Measurements from ENCODE around the gene SLC6A2.

The SLC6A2 gene

DNA sequence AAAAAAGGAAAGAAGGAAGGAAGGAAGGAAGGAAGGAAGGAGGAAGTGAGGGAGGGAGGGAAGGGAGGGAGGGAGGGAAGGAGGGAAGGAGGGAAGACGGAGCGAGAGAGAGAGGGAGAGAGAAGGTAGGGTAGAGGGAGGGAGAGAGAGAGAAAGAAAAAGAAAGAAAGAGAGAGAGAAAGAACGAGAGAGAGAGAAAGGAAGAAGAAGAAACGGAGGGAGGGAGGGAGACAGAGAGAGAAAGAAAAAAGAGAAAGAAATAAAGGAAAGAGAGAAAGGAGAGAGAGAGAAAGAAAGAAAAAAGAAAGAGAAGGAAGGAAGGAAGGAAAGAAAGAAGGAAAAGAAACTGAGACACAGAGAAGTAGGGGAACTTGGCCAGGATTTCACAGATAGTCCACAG lies 8.4 kb upstream of the SLC6A2 start:
- no peak overlapping the region for H3K4me3 ChIP-seq (ENCODE audit: low read depth, low read length)
- no peak for TF ChIP-seq CTCF (IDR thresholded peaks at IDR 0.05; ENCODE audit: low read depth, low read length, missing control alignments)
- DNase-seq (ENCODE audit: low read depth), result no peak

GRCh38 chr16:55647798-55648197 lies 8.0 kb upstream of the SLC6A2 start:
- TF ChIP-seq CTCF (IDR thresholded peaks at IDR 0.05; ENCODE audit: low read depth, low read length, missing control alignments), result no peak
- no peak for DNase-seq (ENCODE audit: low read depth)
- H3K4me3 ChIP-seq (ENCODE audit: low read depth, low read length), result no peak overlapping the region

GRCh38 chr16:55651841-55652824 lies 3.7 kb upstream of the SLC6A2 start:
- no peak overlapping the region for H3K4me3 ChIP-seq (ENCODE audit: low read depth, low read length)
- no peak for TF ChIP-seq CTCF (IDR thresholded peaks at IDR 0.05; ENCODE audit: low read depth, low read length, missing control alignments)
- DNase-seq (ENCODE audit: low read depth), result no peak

- no peak for TF ChIP-seq CTCF (IDR thresholded peaks at IDR 0.05; ENCODE audit: low read depth, low read length, missing control alignments)
- H3K4me3 ChIP-seq (ENCODE audit: low read depth, low read length), result no peak overlapping the region
- DNase-seq (ENCODE audit: low read depth), result no peak
These were observed 2.7 kb upstream of the SLC6A2 start for GRCh38 chr16:55653106-55653505.

GRCh38 chr16:55655381-55655896 lies 349 bp upstream of the SLC6A2 start:
- TF ChIP-seq CTCF (IDR thresholded peaks at IDR 0.05; ENCODE audit: low read depth, low read length, missing control alignments), result no peak
- DNase-seq (ENCODE audit: low read depth), result no peak
- no peak overlapping the region for H3K4me3 ChIP-seq (ENCODE audit: low read depth, low read length)

DNA sequence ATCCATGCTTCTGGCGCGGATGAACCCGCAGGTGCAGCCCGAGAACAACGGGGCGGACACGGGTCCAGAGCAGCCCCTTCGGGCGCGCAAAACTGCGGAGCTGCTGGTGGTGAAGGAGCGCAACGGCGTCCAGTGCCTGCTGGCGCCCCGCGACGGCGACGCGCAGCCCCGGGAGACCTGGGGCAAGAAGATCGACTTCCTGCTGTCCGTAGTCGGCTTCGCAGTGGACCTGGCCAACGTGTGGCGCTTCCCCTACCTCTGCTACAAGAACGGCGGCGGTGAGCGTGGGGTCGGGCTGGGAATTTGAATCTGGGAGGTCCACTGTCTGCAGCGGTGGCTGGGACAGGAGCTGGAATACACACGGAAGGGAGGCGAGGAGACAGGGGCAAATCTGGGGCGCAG lies 904 bp downstream of the SLC6A2 start:
- TF ChIP-seq CTCF (IDR thresholded peaks at IDR 0.05; ENCODE audit: low read depth, low read length, missing control alignments), result no peak
- no peak for DNase-seq (ENCODE audit: low read depth)
- no peak overlapping the region for H3K4me3 ChIP-seq (ENCODE audit: low read depth, low read length)

Data from GM12864 (cell line).